Measurements from ENCODE around the gene EPB42. TPM values are rescaled to one million over a fixed set of nuclear protein-coding genes. Genes with fewer than 3 reads are reported as not detected.

The EPB42 gene
- total RNA-seq, 2 donors from 2014 or later = 1.1 TPM

- DNase-seq (ENCODE audit: low spot score) = no peak
- no peak overlapping the region for H3K27ac ChIP-seq
- no peak overlapping the region for H3K4me3 ChIP-seq
- TF ChIP-seq, protein P1, sequence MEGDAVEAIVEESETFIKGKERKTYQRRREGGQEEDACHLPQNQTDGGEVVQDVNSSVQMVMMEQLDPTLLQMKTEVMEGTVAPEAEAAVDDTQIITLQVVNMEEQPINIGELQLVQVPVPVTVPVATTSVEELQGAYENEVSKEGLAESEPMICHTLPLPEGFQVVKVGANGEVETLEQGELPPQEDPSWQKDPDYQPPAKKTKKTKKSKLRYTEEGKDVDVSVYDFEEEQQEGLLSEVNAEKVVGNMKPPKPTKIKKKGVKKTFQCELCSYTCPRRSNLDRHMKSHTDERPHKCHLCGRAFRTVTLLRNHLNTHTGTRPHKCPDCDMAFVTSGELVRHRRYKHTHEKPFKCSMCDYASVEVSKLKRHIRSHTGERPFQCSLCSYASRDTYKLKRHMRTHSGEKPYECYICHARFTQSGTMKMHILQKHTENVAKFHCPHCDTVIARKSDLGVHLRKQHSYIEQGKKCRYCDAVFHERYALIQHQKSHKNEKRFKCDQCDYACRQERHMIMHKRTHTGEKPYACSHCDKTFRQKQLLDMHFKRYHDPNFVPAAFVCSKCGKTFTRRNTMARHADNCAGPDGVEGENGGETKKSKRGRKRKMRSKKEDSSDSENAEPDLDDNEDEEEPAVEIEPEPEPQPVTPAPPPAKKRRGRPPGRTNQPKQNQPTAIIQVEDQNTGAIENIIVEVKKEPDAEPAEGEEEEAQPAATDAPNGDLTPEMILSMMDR (IDR thresholded peaks at IDR 0.05) = no peak
- H3K4me1 ChIP-seq = peaks cover 0 to 8% of the 10 kb centered on the region in 2 donors
- no peaks in the 10 kb centered on the region for H3K27me3 ChIP-seq
- H3K36me3 ChIP-seq = no peaks in the 10 kb centered on the region
- H3K9me3 ChIP-seq = no peaks in the 10 kb centered on the region
These were observed 7.4 kb downstream of the EPB42 start for GRCh38 chr15:43213466-43213865.

GRCh38 chr15:43212951-43213350 is 7.9 kb downstream of the EPB42 start:
- Histone ChIP-seq H3K4me1 (peaks cover 0 to 8% of the 10 kb centered on the region in 2 donors), H3K36me3 (no peaks in the 10 kb centered on the region), H3K27me3 (no peaks in the 10 kb centered on the region), H3K27ac (no peak overlapping the region), H3K9me3 (no peaks in the 10 kb centered on the region), H3K4me3 (no peak overlapping the region)
- TF ChIP-seq, protein P1 (IDR thresholded peaks at IDR 0.05) = no peak
- no peak for DNase-seq (ENCODE audit: low spot score)

- H3K9me3 ChIP-seq = no peaks in the 10 kb centered on the region
- H3K4me3 ChIP-seq = no peak overlapping the region
- TF ChIP-seq, protein P1 (IDR thresholded peaks at IDR 0.05) = no peak
- H3K36me3 ChIP-seq = no peaks in the 10 kb centered on the region
- no peak for DNase-seq (ENCODE audit: low spot score)
- H3K27ac ChIP-seq = no peak overlapping the region
- H3K4me1 ChIP-seq = peaks cover 0 to 8% of the 10 kb centered on the region in 2 donors
- H3K27me3 ChIP-seq = no peaks in the 10 kb centered on the region
These were observed 8.5 kb downstream of the EPB42 start for GRCh38 chr15:43212299-43212698.

- Histone ChIP-seq H3K27me3 (no peaks in the 10 kb centered on the region), H3K4me1 (peaks cover 0 to 8% of the 10 kb centered on the region in 2 donors), H3K27ac (no peak overlapping the region), H3K4me3 (no peak overlapping the region), H3K9me3 (no peaks in the 10 kb centered on the region), H3K36me3 (no peaks in the 10 kb centered on the region)
- DNase-seq (ENCODE audit: low spot score) = no peak
- TF ChIP-seq, protein P1 (IDR thresholded peaks at IDR 0.05) = no peak
These were observed 9.5 kb downstream of the EPB42 start for GRCh38 chr15:43211224-43211735.

DNA sequence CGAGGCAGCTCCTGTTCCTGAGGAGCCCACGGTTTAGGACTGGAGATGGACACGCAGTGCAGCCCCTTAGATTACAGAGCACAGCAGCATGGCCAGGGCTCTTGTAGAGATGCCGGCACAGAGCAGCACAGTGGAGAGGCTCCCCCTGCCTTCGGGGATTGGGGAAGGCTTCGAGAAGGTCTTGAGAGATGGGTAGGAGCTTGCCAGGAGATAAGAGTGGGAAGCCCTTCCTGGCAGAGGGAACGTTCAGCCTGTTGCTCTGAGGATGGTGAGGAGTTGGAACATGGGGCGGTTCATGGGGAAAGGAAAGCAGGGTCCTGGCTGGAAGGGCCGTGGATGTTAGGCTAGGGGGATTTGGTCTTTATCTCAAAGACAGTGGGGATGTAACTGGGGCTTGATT is 10.0 kb downstream of the EPB42 start:
- H3K4me3 ChIP-seq = no peak overlapping the region
- H3K9me3 ChIP-seq = no peaks in the 10 kb centered on the region
- no peaks in the 10 kb centered on the region for H3K27me3 ChIP-seq
- H3K36me3 ChIP-seq = no peaks in the 10 kb centered on the region
- TF ChIP-seq, protein P1 (IDR thresholded peaks at IDR 0.05) = no peak
- DNase-seq (ENCODE audit: low spot score) = no peak
- peaks cover 0 to 8% of the 10 kb centered on the region in 2 donors for H3K4me1 ChIP-seq
- H3K27ac ChIP-seq = no peak overlapping the region

DNA sequence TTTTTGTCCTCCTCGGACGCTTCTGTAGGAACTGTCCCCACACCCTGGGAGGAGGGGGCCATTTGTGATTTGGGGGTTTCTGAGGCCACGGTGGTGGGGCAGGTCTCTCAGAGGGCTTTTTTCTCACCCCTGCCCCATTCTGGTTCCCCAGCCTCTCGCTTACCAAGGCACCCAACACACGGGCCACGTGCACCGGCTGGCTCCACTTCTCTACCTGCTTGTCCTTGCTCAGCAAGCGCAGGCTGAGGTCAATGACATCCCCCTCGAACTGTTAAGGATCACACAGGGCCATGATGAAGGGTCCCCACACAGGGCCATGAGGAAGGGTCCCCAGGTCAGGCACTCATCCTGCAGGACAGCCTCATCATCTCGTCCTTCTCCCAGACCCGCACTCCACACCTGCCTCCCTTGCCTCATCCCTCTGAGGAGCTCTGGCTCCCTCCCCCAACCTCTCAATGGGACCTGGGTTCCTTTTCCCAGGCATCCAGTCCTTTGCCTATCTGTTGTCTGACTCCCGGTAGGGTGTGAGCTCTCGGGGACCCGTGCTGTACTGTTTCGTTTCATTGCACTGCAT is 10.6 kb downstream of the EPB42 start:
- no peak for DNase-seq (ENCODE audit: low spot score)
- no peaks in the 10 kb centered on the region for H3K27me3 ChIP-seq
- TF ChIP-seq, protein P1 (IDR thresholded peaks at IDR 0.05) = no peak

More for the DNA sequence above, 10.6 kb downstream of the EPB42 start:
- H3K9me3 ChIP-seq = no peaks in the 10 kb centered on the region
- peaks cover 0 to 8% of the 10 kb centered on the region in 2 donors for H3K4me1 ChIP-seq
- H3K36me3 ChIP-seq = no peaks in the 10 kb centered on the region
- H3K4me3 ChIP-seq = no peak overlapping the region
- no peak overlapping the region for H3K27ac ChIP-seq

All from right atrium auricular region (tissue), 2 donors.